ENCODE results near the gene LRRC17. TPM values are rescaled to one million over a fixed set of nuclear protein-coding genes. Genes with fewer than 3 reads are reported as not detected.
"Not testable (repeated sequence)": the region's sequence is repeated elsewhere in the genome, so short reads cannot be mapped to it uniquely, and the experiment has no call there.

LRRC17 gene
- total RNA-seq, 1 donor from 2014 or later = 1.2 TPM

DNA sequence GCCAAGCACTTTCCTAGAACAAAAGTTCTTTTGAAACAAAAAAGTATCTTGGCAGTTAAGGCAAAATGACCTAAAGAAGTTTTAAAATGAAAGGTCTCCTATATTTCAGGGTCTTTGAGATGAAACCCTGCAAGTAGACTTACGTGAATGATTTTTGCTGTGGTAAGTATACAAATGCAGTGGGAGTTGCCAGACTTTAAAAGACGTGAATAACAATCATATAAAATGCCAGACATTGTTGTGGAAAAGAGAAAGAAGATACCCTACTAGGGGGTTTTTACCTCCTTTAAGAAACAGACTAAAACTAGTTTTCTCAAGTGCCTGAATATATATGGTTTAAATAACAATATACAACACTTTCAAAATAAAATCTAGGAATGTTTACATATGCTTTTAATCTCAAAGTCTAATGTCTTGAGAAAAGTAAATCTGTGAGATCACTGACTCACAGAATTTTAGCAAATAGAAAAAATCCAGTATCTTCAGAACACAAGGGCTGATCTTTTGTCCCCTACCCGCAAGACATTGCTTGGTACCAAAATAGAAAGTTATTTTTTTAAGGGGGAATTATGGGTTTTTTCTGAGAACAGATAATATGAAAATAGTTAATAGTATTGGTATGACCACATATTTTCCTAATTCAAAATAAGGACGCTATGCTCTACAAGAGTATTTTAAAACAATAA, 29.5 kb downstream of the LRRC17 start:
- no peak for DNase-seq (ENCODE audit: low spot score)

DNA sequence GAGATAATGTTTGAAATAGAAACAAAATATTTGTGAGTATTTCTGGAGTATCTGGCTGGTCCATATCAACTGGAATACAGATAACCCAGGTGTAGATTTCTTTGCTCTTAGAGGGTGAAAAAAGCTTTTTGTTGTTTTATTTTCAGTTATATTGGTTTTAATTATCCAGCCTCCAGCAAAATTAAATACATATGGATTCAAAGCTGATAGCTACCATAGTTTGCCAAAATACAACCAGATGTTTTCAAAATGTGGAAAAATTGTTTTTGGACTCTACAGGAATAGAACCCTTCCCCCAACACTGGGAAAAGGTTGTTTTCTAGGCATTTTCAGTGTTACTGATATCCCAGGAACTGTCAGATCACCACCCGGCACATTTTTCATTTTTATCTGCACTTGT, 30.1 kb downstream of the LRRC17 start:
- DNase-seq (ENCODE audit: low spot score) = no peak

DNA sequence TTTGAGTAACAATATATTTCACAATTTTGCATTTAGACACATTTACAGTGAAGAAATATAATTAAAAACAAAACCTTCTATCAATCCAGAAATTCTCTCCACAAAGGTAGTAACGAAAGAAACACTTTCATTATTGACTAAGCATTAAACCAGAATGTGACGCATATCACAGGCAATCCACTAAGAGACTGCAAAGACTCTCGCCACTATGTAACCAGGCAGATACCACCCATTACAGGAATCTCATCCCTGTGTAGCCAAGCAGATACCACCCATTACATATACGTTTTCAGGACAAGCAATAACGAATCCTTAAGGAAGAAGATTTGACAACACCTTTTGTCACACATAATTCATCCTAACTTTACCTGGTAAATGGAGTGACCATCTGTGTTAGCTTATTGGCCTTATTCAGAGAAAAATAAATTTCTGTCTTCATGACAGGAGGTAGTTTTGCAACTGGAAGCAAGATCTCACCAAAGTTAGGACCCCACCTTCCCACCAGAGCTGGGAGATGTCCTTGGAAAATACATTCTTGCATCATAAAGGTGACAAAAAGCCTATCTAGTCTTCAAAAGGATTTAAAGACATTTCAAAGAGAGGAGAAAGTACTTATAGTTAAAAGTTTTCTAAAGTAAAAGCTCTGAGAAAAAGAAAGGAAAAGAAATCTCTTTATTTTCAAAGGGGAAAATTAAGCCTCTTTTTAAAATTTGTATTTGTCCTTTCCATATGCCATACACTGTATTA, 30.8 kb downstream of the LRRC17 start:
- no peak for DNase-seq (ENCODE audit: low spot score)

DNA sequence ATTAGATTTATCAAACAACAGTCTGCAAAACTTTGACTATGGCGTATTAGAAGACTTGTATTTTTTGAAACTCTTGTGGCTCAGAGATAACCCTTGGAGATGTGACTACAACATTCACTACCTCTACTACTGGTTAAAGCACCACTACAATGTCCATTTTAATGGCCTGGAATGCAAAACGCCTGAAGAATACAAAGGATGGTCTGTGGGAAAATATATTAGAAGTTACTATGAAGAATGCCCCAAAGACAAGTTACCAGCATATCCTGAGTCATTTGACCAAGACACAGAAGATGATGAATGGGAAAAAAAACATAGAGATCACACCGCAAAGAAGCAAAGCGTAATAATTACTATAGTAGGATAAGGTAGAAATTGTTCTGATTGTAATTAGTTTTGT, 31.4 kb downstream of the LRRC17 start:
- DNase-seq (ENCODE audit: low spot score) = no peak

- DNase-seq (ENCODE audit: low spot score) = no peak
Observed at GRCh38 chr7:102951839-102952238, 39.0 kb downstream of the LRRC17 start.

GRCh38 chr7:102953406-102953805, 40.6 kb downstream of the LRRC17 start:
- DNase-seq (ENCODE audit: low spot score) = no peak

- DNase-seq (ENCODE audit: low spot score) = not testable (repeated sequence)
Observed at GRCh38 chr7:102954359-102954758, 41.6 kb downstream of the LRRC17 start.

DNA sequence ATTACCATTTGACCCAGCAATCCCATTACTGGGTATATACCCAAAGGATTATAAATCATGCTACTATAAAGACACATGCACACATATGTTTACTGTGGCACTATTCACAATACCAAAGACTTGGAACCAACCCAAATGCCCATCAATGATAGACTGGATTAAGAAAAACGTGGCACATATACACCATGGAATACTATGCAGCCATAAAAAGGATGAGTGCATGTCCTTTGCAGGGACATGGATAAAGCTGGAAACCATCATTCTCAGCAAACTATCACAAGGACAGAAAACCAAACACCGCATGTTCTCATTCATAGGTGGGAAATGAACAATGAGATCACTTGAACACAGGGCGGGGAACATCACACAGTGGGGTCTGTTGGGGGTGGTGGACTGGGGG, 45.2 kb downstream of the LRRC17 start:
- DNase-seq (ENCODE audit: low spot score) = not testable (repeated sequence)

DNA sequence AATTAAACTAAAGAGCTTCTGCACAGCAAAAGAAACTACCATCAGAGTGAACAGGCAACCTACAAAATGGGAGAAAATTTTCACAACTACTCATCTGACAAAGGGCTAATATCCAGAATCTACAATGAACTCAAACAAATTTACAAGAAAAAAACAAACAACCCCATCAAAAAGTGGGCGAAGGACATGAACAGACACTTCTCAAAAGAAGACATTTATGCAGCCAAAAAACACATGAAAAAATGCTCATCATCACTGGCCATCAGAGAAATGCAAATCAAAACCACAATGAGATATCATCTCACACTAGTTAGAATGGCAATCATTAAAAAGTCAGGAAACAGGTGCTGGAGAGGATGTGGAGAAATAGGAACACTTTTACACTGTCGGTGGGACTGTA, 49.2 kb downstream of the LRRC17 start:
- not testable (repeated sequence) for DNase-seq (ENCODE audit: low spot score)

- DNase-seq (ENCODE audit: low spot score) = no peak
Observed at GRCh38 chr7:102966465-102966864, 53.7 kb downstream of the LRRC17 start.

DNA sequence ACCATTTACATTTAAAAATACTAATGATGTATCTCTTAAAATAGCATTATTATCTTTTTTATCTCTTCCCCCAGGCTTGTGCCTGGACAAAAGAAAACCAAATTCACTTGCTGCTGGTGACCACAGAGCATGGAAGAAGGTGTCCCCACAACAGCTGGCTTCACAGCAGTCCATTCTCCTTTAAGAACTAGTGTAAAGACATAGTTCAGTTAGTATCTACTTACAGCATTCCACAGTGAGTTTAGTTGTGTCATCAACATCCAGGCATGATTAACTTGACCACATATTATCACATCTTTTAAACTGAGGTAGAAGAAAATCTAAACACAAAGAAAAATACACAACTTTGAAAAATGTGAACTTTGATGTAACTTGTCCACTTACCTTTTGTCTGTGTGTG, 55.0 kb downstream of the LRRC17 start:
- DNase-seq (ENCODE audit: low spot score) = no peak

GRCh38 chr7:102973096-102973802, 60.4 kb downstream of the LRRC17 start:
- no peak for DNase-seq (ENCODE audit: low spot score)

GRCh38 chr7:102974366-102975236, 61.8 kb downstream of the LRRC17 start:
- DNase-seq (ENCODE audit: low spot score) = no peak

DNA sequence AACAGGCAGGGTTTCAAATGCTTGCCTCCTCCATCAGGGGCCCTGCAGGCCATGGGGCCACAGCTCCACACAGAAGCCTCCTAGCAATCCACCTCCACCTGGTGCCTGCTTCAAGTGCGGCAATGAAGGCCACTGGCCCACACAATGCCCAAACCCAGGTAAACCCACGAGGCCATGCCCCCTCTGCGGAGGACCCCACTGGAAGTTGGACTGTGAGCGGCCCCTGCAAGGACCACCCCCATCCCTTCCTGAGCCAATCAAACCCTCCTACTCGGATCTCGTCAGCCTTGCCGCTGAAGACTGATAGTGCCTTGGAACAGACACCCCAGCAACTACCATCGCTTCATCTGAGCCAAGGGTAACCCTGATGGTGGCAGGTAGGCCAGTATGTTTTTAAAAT, 63.1 kb downstream of the LRRC17 start:
- peak; percentile 88 for DNase-seq (ENCODE audit: low spot score)

GRCh38 chr7:102976493-102976892, 63.7 kb downstream of the LRRC17 start:
- no peak for DNase-seq (ENCODE audit: low spot score)

- DNase-seq (ENCODE audit: low spot score) = not testable (repeated sequence)
Observed at GRCh38 chr7:102977586-102977985, 64.8 kb downstream of the LRRC17 start.

DNA sequence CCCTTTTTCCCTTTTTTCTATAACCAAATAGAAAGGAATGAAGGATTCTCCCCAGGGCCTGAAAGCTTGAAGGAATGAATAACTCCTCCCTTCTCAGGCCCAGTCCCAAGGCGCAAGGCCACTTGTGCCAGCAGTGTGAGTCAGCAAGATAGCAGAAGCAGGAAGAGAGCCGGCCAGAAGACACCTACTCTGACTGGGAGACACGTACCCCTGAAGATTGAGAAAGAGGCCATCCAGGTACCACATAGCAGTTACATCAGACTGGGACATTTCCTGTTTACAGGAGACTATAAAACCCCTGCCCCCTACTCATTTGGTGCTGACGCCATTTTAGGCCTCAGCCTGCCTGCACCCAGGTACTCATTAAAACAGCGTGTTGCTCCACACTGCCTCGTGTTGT, 65.5 kb downstream of the LRRC17 start:
- peak; percentile 76 for DNase-seq (ENCODE audit: low spot score)

GRCh38 chr7:102979670-102980069, 66.9 kb downstream of the LRRC17 start:
- DNase-seq (ENCODE audit: low spot score) = no peak

GRCh38 chr7:102981451-102981850, 68.7 kb downstream of the LRRC17 start:
- no peak for DNase-seq (ENCODE audit: low spot score)

DNA sequence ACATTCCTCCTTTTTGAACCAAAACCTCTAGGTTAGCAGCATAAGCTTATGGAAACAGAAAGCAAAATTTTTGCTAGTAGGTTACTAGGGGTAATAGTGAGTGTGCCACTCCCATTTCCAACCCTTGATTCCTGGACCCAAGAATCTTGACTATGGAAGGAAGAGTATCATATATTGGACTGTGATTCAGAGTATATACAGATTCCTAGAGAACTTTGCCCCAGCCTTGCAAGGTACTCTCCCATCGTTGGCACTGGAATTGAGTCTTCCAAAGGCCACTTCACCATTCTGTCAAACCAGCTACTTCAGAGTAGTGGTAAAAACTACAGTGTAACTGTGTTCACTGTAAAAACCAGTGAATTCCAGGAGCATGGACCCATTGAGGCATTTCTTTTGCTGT, 69.4 kb downstream of the LRRC17 start:
- no peak for DNase-seq (ENCODE audit: low spot score)

- no peak for DNase-seq (ENCODE audit: low spot score)
Observed at GRCh38 chr7:102983602-102984001, 70.8 kb downstream of the LRRC17 start.

Measured in mesenteric fat pad (tissue), 1 donor.